ENCODE measurements around the gene MEF2D. TPM values are rescaled to one million over a fixed set of nuclear protein-coding genes. Genes with fewer than 3 reads are reported as not detected.

Gene MEF2D
- total and polyA plus RNA-seq, 12 donors, result 7.8 to 89.9 (median 50.0) TPM

DNA sequence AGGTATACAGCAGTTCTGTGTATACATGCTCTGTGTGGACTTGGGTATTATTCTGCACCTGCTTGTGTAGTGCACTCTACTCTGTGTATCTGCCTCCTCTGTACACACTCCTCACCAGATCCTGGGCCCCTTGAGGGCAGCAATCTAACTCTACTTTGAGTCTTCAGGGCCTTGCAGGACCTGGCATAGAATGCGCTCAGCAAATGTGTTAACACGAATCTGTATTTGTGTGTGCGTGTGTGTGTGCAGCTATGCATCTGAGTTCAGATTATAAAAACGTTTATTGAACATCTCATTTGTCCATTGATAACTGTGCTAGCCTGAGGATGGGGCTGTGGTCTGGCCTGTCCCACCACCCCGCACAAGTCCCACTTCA is 3.9 kb upstream of the MEF2D start:
- no peaks in the 10 kb centered on the region for H3K36me3 ChIP-seq (replicated peaks in 1 of 2)
- WGBS, 4 donors, result 21 to 35% (median 33%) methylated on average over 3 to 5 of the region's 5 CpGs
- no peaks in the 10 kb centered on the region for H3K9me3 ChIP-seq (replicated peaks in 1 of 3)
- peaks cover 45 to 55% of the 10 kb centered on the region in 2 donors for H3K4me1 ChIP-seq (replicated peaks in 1 of 2)
- intact Hi-C loops (cut with DNase I), result loop anchor here in 1 of 2 donors (5.0 kb wide), 1 partner anchor 47 kb away; no protein-coding TSS in a partner anchor
- no peaks in the 10 kb centered on the region for H3K27me3 ChIP-seq
- H3K4me3 ChIP-seq, result peak overlapping the region in 1 of 4 donors; percentile 41
- no peak for TF ChIP-seq POLR2A (IDR thresholded peaks at IDR 0.05)
- TF ChIP-seq, protein P1, sequence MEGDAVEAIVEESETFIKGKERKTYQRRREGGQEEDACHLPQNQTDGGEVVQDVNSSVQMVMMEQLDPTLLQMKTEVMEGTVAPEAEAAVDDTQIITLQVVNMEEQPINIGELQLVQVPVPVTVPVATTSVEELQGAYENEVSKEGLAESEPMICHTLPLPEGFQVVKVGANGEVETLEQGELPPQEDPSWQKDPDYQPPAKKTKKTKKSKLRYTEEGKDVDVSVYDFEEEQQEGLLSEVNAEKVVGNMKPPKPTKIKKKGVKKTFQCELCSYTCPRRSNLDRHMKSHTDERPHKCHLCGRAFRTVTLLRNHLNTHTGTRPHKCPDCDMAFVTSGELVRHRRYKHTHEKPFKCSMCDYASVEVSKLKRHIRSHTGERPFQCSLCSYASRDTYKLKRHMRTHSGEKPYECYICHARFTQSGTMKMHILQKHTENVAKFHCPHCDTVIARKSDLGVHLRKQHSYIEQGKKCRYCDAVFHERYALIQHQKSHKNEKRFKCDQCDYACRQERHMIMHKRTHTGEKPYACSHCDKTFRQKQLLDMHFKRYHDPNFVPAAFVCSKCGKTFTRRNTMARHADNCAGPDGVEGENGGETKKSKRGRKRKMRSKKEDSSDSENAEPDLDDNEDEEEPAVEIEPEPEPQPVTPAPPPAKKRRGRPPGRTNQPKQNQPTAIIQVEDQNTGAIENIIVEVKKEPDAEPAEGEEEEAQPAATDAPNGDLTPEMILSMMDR (IDR thresholded peaks at IDR 0.05), result no peak
- peak overlapping the region; percentile 99 to 100 (median 100) for H3K27ac ChIP-seq
- peak in 2 of 7 donors; percentile 29 to 57 for DNase-seq

DNA sequence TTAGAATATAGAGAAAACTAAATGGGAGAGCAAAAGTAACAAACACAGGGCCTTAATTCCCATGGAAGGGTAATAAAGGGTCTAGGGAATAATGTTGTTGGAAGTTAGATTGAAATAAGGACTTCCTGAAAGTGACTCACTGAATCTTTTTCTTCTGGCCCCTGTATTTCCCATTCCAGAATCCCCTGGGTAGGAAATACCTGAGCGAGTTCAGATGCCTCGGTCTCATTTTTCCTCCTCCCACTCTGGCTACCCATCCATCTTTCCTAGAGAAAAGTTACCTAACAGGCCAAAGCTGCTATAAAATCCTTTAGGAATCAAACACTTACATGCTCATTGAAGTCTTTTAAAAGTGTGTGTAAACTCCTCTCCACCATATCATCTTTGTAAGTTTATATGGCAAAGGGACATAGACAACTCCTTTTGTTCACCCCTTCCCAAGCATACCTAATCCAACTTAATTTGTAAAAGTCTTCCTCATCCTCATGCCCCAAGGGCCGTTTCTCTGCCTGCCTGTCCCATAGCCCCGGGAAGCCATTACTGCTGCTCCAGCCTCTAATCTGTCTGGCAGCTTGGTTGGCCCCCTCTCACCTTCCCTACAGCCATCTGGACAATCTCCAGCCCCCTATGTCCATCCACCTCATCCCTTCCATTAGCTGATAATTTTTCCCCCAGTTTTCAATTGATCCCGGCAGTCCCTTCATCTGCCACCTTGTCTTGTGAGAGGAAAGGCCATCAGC is 3.3 kb upstream of the MEF2D start:
- DNase-seq, result peak in 4 of 7 donors; percentile 25 to 49 (median 27)

DNA sequence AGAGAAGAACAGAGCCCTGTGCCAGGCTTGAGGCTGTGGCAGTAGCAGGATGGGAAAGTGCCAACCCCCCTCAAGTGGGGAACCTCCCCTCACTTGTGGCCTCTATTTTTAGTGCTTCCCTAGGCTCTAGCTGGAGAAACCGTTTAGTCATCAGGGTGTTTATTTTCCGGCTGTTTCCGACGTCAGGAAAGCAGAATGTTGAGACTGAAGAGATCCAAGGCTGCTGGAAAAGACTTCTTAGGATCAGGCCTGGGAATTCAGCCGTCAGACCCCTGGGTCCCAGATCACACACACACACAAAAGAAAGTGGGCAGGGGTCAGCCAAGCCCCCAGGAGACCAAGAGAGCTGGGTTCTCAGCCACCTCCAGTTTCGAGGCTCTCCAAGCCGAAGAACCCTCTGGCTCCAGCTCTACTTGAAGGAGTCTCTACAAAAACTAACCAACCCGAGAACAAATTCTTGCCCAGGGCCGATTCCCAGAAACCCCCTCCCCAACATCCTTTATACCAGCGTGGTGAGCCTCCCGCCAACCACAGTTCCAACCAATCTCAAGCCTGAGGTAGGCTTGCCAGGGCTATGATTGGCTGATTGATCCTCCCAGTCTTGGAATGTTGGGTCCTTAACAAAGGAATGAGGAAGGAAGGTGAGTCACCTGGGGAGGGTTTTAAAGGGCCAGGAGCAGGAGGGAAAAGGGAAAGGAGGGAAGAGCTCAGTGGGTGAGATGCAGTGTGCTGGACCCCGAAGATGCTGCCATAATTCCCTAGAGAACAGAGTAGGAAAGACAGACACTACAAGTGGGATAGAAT is 2.5 kb upstream of the MEF2D start:
- Histone ChIP-seq H3K4me3 (peak overlapping the region in 1 of 4 donors; percentile 41), H3K36me3 (replicated peaks in 1 of 2) (no peaks in the 10 kb centered on the region), H3K27ac (peak overlapping the region; percentile 99 to 100 (median 100)), H3K9me3 (replicated peaks in 1 of 3) (no peaks in the 10 kb centered on the region), H3K4me1 (replicated peaks in 1 of 2) (peaks cover 53 to 54% of the 10 kb centered on the region in 2 donors), H3K27me3 (no peaks in the 10 kb centered on the region)
- 15 to 21% (median 16%) methylated on average over 10 to 12 of the region's 12 CpGs for WGBS, 4 donors
- peak; percentile 16 to 86 for TF ChIP-seq POLR2A (IDR thresholded peaks at IDR 0.05)
- TF ChIP-seq, protein P1 (IDR thresholded peaks at IDR 0.05), result no peak
- DNase-seq, result peak; percentile 85 to 94 (median 92)
- intact Hi-C loops (cut with DNase I), result loop anchor here in 1 of 2 donors (5.0 kb wide), 1 partner anchor 46 kb away; no protein-coding TSS in a partner anchor

More for the DNA sequence above, 3.3 kb upstream of the MEF2D start:
- WGBS, 4 donors, result 58 to 70% (median 68%) methylated on average over 5 of the region's 5 CpGs
- Histone ChIP-seq H3K27ac (peak overlapping the region; percentile 99 to 100 (median 100)), H3K9me3 (replicated peaks in 1 of 3) (no peaks in the 10 kb centered on the region), H3K27me3 (no peaks in the 10 kb centered on the region), H3K36me3 (replicated peaks in 1 of 2) (no peaks in the 10 kb centered on the region), H3K4me1 (replicated peaks in 1 of 2) (peaks cover 46 to 52% of the 10 kb centered on the region in 2 donors), H3K4me3 (peak overlapping the region in 1 of 4 donors; percentile 41)
- intact Hi-C loops (cut with DNase I), result loop anchor here in 1 of 2 donors (5.0 kb wide), 1 partner anchor 47 kb away; no protein-coding TSS in a partner anchor
- TF ChIP-seq POLR2A (IDR thresholded peaks at IDR 0.05), result no peak
- TF ChIP-seq, protein P1 (IDR thresholded peaks at IDR 0.05), result no peak

DNA sequence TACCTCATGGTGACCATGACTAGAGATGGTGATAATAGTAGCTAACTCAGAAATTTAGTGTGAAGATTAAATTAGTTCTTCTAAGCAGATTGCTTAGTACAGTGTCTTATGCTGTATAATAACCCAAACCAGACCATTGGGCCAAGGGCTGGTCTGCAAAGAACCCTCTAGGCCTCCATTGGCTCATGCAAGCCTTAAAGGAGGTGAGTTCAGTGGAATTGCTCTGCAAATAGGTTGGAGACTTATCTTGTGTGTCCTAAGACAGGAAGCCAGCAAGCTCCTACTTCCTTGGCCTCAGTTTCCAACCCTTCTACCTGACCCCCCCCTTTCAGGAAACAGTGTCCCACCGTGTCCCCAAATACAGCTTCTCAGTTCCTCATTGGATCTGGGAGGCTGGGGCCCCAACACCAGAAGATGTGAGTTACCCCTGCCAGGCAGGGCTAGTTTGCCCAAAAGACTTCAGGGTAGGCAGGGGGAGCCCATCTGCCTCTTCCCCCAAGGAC is 1.9 kb upstream of the MEF2D start:
- Histone ChIP-seq H3K36me3 (replicated peaks in 1 of 2) (no peaks in the 10 kb centered on the region), H3K9me3 (replicated peaks in 1 of 3) (no peaks in the 10 kb centered on the region), H3K4me1 (replicated peaks in 1 of 2) (peaks cover 59% of the 10 kb centered on the region in 2 donors), H3K27me3 (no peaks in the 10 kb centered on the region), H3K27ac (peak overlapping the region; percentile 99 to 100 (median 100)), H3K4me3 (peak overlapping the region in 1 of 4 donors; percentile 41)
- 0 to 24% (median 9%) methylated on average over 1 of the region's 1 CpG for WGBS, 4 donors
- TF ChIP-seq, protein P1 (IDR thresholded peaks at IDR 0.05), result no peak
- TF ChIP-seq POLR2A (IDR thresholded peaks at IDR 0.05), result no peak
- peak in 1 of 7 donors; percentile 14 for DNase-seq
- intact Hi-C loops (cut with DNase I), result loop anchor here in 1 of 2 donors (5.0 kb wide), 1 partner anchor 45 kb away; no protein-coding TSS in a partner anchor

Measured in adrenal gland (tissue), 12 donors.